GM21576 (cell line): ENCODE measurements around the gene PERM1.

Experiments used
- ATAC-seq: cut with Tn5 transposase; IDR thresholded peaks from one replicate; pipeline ENCODE4 v1.9.1; 2021; ENCODE audit warnings: mild to moderate bottlenecking, moderate library complexity; ENCODE audit not compliant: unreplicated experiment

The PERM1 gene

DNA sequence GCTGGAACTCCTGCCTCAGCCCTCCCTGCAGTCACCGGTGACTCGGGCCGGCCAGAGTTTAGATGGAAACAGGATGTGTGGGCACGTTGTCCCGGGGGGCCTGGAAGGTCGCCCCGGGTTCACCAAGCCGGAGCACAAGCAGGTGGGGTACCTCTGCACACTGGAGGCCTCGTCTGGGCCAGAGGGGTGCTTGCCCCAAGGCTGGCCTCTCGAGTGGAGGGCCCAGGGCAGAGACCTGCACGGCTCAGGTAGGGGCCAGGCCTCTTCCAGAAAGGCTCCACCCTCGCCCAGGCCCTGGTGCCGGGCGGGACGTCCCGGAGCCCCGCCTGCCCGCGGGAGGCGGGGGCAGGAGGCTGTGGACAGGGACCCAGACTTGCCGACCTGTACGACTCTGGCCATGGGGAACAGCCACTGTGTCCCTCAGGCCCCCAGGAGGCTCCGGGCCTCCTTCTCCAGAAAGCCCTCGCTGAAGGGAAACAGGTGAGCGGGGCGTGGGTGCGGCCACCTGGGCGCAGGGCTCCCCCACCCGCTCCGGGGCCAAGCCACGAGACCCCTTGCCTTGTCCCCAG lies 15.7 kb downstream of the PERM1 start, which contains the start of gene PLEKHN1:
TSS of gene PLEKHN1 (plus strand) at position 348 of the 569 bp plus-strand sequence. CDS start at position 398, 50 bp downstream.
- no peak for ATAC-seq

GRCh38 chr1:965526-966134 lies 16.3 kb downstream of the PERM1 start:
- ATAC-seq: no peak

GRCh38 chr1:964691-965525 lies 17.0 kb downstream of the PERM1 start:
- no peak for ATAC-seq

DNA sequence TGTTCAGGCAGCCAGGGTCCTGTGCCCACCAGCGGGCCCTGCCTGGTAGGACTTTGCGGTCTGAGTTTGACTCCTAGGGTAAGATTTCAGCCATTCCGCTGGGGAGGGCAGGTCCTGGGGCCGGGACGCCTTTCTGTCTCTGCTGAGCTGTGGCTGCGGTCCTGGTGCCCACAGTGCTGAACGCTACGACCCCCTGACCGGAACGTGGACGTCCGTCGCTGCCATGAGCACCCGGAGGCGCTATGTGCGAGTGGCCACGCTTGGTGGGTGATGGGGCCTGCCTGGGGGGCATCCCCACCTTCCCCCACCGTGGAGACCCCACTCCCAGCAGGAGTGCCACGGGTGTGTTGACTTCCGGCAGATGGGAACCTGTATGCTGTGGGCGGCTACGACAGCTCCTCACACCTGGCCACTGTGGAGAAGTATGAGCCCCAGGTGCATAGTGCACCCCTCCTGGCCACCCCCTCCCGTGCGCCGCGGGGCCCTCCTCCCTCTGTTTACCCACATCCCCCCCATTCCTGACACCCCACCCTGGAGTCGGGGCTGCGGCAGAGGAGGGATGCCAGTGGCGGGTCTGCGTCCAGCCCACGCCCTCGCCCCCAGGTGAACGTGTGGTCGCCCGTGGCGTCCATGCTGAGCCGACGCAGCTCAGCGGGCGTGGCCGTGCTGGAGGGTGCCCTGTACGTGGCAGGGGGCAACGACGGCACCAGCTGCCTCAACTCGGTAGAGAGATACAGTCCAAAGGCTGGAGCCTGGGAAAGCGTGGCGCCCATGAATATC lies 18.0 kb downstream of the PERM1 start:
- no peak for ATAC-seq

DNA sequence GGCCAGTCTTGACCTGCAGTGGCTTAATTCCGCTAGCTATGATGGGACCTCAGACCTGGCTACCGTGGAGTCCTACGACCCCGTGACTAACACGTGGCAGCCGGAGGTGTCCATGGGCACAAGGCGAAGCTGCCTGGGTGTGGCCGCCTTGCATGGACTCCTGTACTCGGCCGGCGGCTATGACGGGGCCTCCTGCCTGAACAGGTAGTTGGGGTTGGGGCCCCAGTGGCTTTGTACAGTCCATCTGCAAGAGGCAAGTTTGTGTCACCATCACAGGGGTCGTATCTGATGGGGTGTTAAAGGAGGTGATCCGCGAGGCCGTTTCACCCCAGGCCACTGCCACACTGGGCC lies 18.6 kb downstream of the PERM1 start:
- ATAC-seq: no peak

DNA sequence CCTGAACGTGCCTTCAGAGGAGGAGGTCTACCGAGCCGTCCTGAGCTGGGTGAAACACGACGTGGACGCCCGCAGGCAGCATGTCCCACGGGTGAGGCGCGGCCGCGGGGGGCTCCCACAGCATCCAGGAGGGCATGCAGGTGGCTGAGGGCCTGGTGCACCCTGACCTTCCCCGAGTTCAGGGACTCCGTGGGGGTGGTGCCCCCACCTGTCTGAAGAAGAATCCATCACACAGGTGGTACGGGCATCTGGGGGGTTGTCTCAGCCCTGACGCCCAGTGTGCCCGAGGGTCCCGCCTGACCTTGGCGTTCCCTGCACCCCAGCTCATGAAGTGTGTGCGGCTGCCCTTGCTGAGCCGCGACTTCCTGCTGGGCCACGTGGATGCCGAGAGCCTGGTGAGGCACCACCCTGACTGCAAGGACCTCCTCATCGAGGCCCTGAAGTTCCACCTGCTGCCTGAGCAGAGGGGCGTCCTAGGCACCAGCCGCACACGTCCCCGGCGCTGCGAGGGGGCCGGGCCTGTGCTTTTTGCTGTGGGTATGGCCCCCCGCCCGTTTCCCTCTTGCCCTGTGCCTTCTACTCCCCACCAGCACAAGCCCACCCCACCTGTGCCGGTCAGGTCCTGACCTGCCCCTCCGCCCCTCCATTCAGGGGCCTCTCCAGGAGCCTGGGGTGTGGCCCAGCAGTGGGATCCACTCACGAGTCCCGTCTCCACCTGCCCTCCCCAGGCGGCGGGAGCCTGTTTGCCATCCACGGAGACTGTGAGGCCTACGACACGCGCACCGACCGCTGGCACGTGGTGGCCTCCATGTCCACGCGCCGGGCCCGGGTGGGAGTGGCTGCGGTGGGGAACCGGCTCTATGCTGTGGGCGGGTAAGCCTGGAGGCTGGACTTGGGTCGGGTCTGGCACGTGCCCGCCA lies 19.3 kb downstream of the PERM1 start:
- ATAC-seq: no peak

DNA sequence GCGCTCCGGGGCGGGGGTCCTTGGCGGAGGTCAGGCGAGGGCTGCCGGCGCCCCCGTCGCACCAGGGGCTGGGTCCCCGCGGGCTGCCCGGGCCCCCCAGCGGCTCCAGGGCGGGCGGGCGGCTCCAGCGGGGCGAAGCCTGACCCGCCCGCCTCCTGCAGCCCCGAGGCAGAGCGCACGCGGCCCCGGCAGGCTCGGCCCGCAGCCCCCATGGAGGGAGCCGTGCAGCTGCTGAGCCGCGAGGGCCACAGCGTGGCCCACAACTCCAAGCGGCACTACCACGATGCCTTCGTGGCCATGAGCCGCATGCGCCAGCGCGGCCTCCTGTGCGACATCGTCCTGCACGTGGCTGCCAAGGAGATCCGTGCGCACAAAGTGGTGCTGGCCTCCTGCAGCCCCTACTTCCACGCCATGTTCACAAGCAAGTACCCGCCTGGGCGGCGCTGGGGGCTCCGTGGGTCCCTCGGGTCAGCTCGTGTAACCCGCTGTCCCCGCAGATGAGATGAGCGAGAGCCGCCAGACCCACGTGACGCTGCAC lies 20.7 kb downstream of the PERM1 start:
- no peak for ATAC-seq

- peak; percentile 47 for ATAC-seq
Measured at GRCh38 chr1:960363-961131, 21.3 kb downstream of the PERM1 start, which contains the start of gene KLHL17. Gene KLHL17 (plus strand): TSS chr1:960584. CDS start chr1:960694, 110 bp downstream.

DNA sequence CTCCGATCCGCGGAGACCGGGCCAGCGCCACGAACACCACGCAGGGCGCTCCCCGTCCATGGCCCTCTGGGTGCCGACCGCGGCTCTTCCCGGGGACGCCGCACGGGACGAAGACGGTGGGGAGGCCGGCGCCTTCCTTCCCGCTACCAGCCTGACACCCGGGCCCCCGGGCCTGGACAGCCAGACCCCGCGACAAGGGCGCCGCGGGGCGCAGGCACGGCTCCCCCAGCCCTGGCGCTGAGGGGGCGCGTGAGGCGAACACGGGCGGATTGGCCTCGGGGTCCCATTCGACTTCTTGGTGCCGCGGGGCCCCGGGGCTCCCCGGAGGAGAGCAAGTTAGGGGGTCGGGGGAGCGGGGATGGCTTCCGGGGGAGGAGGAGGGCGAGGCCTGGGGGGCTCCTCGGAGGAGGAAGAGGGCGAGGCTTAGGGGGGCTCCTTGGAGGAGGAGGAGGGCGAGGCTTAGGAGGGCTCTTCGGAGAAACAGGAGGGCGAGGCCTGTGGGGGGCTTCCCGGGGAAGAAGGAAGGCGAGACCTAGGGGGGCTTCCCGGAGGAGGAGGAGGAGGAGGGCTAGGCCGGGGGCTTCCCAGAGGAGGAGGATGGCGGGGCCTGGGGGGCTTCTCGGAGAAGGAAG lies 22.0 kb downstream of the PERM1 start:
- no peak for ATAC-seq

DNA sequence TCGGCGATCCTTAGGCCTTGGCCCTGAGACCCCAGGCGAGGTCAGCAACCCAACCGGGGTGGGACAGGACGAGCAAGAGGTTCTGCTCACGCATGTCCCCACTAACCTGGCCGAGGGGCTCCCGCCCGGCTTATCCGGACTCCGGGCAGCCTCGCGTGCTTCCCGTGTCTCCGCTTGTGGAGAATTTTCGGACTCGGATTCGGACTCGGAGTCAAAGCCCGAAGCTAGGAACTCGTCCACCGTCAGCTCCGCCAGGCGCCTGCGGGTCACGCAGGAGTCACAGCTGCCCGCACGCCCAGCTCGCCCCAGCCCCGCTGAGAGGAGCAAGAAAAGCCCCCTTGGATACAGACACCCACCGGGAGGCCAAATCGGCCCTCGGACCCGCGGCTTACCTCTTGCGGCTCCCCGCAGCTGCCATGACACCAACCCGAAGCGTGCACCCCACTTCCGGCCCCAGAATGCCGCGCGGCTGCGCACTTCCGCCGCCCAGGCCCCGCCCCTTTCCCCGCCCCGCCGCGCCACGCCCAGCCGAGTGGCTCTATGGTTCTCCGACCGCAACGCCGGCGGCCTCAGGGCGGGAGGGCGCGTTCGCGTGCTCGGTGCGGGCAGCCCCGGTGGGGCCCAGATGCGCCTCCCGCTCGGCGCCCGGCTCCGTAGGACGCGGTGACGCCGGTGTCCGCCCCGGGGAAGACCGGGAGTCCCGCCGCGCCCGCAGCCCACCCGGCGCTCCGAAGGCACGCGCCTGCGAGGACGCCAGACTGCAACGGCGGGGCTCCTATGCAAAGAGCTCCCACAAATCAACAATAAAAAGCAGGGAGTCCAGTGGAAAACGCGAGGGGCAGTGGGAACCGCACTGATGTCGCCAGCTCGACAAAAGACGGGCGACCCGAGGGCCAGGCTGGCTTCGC lies 22.8 kb downstream of the PERM1 start, which contains the start of gene NOC2L:
TSS of gene NOC2L (minus strand) at position 434 of the 908 bp plus-strand sequence. CDS start at position 418, 16 bp downstream.
- peak; percentile 71 for ATAC-seq

- ATAC-seq: no peak
Measured at GRCh38 chr1:956636-957035, 25.3 kb downstream of the PERM1 start.

- no peak for ATAC-seq
Measured at GRCh38 chr1:955474-955873, 26.4 kb downstream of the PERM1 start.

GRCh38 chr1:954927-955326 lies 27.0 kb downstream of the PERM1 start:
- ATAC-seq: no peak

GRCh38 chr1:953524-954320 lies 28.2 kb downstream of the PERM1 start:
- ATAC-seq: no peak

- ATAC-seq: no peak
Measured at GRCh38 chr1:952603-953002, 29.3 kb downstream of the PERM1 start.

GRCh38 chr1:952201-952600 lies 29.7 kb downstream of the PERM1 start:
- ATAC-seq: no peak

GRCh38 chr1:951364-951763 lies 30.5 kb downstream of the PERM1 start:
- no peak for ATAC-seq
